Nephron (organoid): ENCODE data around the gene ULK3.

Experiments used
- H3K27ac Mint-ChIP-seq, 3 experiments: 2 replicates each; pipeline ENCODE4 v1.8.0; 2020; ENCODE audit warnings: mixed read lengths in 3 of 3, mild to moderate bottlenecking in 2 of 3, moderate library complexity in 1 of 3
- H3K27me3 Mint-ChIP-seq: 2 replicates; pipeline ENCODE4 v1.8.0; 2021; ENCODE audit warnings: low read depth, mild to moderate bottlenecking, moderate library complexity, mixed read lengths
- H3K36me3 Mint-ChIP-seq: 2 replicates; pipeline ENCODE4 v1.8.0; 2020; ENCODE audit warnings: low read depth, mixed read lengths
- H3K4me1 Mint-ChIP-seq: 2 replicates; pipeline ENCODE4 v1.8.0; 2020; ENCODE audit warnings: mixed read lengths
- H3K4me3 Mint-ChIP-seq, 3 experiments: 2 replicates each; pipeline ENCODE4 v1.8.0; 2020; ENCODE audit warnings: mild to moderate bottlenecking in 3 of 3, mixed read lengths in 3 of 3, moderate library complexity in 2 of 3
- H3K9me3 Mint-ChIP-seq: 2 replicates; pipeline ENCODE4 v1.8.0; 2020; ENCODE audit warnings: mixed read lengths
- TF ChIP-seq, protein P1 (sequence below), 3 experiments: fragments of 200-600 bp; sonication (generic); IDR thresholded peaks; one replicate each; pipeline ENCODE4 v1.5.0; 2021; ENCODE audit warnings: antibody characterized with exemption in 3 of 3; ENCODE audit not compliant: unreplicated experiment in 3 of 3

The ULK3 gene

DNA sequence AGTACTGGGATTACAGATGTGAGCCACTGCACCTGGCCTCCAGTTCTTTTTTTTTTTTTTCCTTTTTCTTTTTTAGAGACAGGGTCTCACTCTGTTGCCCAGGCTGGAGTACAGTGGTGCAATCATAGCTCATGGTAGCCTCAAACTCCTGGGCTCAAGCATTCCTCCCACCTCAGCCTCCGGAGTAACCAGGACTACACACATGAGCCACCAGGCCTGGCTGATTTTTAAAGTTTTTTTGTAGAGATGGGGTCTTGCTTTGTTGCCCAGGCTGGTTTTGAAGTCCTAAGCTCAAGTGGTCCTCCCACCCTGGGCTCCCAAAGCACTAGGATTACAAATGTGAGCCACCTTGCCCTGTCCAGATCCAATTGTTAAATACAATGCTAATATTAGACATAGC lies 13.6 kb upstream of the ULK3 start:
- Mint-ChIP-seq H3K36me3 (peaks cover 10% of the 10 kb centered on the region), H3K9me3 (no peaks in the 10 kb centered on the region), H3K4me1 (peaks cover 28% of the 10 kb centered on the region), H3K27me3 (no peaks in the 10 kb centered on the region), H3K27ac (peak overlapping the region in 1 of 3 experiments; percentile 65), H3K4me3 (no peak overlapping the region)
- TF ChIP-seq, protein P1, sequence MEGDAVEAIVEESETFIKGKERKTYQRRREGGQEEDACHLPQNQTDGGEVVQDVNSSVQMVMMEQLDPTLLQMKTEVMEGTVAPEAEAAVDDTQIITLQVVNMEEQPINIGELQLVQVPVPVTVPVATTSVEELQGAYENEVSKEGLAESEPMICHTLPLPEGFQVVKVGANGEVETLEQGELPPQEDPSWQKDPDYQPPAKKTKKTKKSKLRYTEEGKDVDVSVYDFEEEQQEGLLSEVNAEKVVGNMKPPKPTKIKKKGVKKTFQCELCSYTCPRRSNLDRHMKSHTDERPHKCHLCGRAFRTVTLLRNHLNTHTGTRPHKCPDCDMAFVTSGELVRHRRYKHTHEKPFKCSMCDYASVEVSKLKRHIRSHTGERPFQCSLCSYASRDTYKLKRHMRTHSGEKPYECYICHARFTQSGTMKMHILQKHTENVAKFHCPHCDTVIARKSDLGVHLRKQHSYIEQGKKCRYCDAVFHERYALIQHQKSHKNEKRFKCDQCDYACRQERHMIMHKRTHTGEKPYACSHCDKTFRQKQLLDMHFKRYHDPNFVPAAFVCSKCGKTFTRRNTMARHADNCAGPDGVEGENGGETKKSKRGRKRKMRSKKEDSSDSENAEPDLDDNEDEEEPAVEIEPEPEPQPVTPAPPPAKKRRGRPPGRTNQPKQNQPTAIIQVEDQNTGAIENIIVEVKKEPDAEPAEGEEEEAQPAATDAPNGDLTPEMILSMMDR (IDR thresholded peaks at IDR 0.05; ENCODE audit: unreplicated experiment in 3 of 3), result no peak

DNA sequence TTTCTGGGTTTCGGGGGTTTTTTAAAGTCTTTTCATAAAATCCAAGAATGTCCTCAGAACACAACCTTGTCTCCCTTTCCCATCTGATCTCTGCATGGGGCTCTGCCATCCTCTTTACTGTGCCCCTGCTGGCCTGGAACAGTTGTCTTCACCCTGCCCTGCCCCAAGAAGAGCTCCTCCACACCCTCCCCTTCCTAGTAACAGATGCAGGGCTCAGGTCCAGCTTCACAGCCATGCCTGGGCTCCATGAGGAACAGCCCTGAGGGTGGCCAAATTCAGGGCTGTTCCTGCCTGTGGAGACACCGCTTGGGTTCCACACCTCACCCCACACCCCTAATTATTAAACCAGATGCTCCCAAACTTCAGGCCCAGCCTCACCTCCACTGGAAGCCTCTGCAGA lies 12.9 kb upstream of the ULK3 start:
- H3K4me1 Mint-ChIP-seq, result peaks cover 28% of the 10 kb centered on the region
- TF ChIP-seq, protein P1 (IDR thresholded peaks at IDR 0.05; ENCODE audit: unreplicated experiment in 3 of 3), result no peak
- peak overlapping the region in 1 of 3 experiments; percentile 41 for H3K4me3 Mint-ChIP-seq
- H3K27ac Mint-ChIP-seq, result peak overlapping the region; percentile 35 to 82 (median 76)
- no peaks in the 10 kb centered on the region for H3K9me3 Mint-ChIP-seq
- H3K36me3 Mint-ChIP-seq, result peaks cover 14% of the 10 kb centered on the region
- no peaks in the 10 kb centered on the region for H3K27me3 Mint-ChIP-seq

DNA sequence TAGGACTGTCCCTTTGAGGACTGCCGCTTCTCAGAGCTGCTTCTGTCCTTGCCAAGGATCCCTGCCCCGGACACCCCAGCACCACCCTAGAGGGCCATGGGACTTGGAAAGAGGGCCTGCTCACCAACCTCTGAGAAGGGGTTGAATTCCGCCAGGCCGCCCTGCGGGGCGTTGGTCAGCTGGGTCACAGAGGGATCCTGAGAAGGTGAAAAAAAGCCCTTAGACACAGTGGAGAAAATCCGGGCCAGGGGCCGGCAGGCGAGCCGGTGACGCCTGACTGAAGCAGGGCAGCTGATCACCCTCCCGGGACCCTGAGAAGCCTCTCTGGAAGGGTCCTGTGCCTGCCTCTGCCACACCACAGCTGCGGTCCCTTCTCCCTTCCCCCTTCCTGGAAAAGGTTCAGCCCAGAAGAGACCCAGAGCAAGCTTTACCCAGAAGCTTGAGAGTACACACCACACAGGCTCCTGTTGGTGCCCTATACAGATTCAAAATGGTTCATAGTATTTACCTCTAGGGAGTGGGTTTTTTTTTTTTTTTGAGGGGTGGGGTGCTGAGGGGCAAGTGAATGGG lies 11.6 kb upstream of the ULK3 start:
- no peak overlapping the region for H3K27ac Mint-ChIP-seq
- TF ChIP-seq, protein P1 (IDR thresholded peaks at IDR 0.05; ENCODE audit: unreplicated experiment in 3 of 3), result no peak
- H3K27me3 Mint-ChIP-seq, result no peaks in the 10 kb centered on the region
- no peak overlapping the region for H3K4me3 Mint-ChIP-seq
- H3K4me1 Mint-ChIP-seq, result peaks cover 28% of the 10 kb centered on the region
- peaks cover 17% of the 10 kb centered on the region for H3K36me3 Mint-ChIP-seq
- H3K9me3 Mint-ChIP-seq, result no peaks in the 10 kb centered on the region

DNA sequence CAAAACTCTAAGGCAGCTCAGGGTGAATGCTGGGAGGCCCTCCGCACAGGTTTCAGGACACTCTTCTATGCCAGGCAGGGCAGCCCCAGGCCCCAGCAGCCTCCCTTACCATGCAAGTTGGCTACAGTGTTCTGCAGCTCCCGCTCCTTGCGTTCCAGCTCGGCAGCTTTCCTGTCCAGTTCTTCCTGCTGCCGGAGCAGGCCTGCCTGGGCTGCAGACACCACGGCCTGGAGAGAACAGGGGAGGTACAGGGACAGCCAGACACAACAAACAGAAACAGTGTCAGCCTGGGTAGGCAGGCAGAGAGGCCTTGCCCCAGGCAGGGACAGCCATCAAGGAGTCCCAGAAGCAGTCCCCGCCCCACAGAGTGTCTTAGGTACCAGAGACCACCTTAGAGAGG lies 9.0 kb upstream of the ULK3 start:
- Mint-ChIP-seq H3K27me3 (no peaks in the 10 kb centered on the region), H3K4me1 (peaks cover 12% of the 10 kb centered on the region), H3K4me3 (no peak overlapping the region), H3K9me3 (no peaks in the 10 kb centered on the region), H3K27ac (no peak overlapping the region), H3K36me3 (peaks cover 37% of the 10 kb centered on the region)
- TF ChIP-seq, protein P1 (IDR thresholded peaks at IDR 0.05; ENCODE audit: unreplicated experiment in 3 of 3), result no peak

DNA sequence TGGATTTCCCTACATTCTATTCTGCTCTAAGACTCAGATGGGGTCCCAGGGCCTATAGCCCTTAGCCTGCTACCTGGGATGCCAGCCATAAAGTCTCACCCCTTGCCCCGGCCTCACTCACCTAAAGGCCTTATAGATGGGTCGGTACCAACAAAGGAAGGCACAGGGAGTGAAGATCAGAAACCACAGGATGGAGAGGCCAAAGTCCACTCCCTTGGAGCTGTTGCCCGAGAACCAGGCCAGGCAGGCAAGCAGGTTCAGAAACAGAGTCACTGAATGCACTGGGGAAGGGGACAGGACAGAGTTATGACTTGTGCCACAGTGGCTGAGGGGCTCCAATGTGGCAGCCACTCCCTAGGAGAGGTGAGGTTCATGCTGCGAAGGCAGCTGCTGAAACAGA lies 7.4 kb upstream of the ULK3 start:
- Mint-ChIP-seq H3K9me3 (no peaks in the 10 kb centered on the region), H3K4me3 (no peak overlapping the region), H3K4me1 (peaks cover 4% of the 10 kb centered on the region), H3K27me3 (no peaks in the 10 kb centered on the region), H3K27ac (no peak overlapping the region), H3K36me3 (peaks cover 37% of the 10 kb centered on the region)
- TF ChIP-seq, protein P1 (IDR thresholded peaks at IDR 0.05; ENCODE audit: unreplicated experiment in 3 of 3), result no peak

DNA sequence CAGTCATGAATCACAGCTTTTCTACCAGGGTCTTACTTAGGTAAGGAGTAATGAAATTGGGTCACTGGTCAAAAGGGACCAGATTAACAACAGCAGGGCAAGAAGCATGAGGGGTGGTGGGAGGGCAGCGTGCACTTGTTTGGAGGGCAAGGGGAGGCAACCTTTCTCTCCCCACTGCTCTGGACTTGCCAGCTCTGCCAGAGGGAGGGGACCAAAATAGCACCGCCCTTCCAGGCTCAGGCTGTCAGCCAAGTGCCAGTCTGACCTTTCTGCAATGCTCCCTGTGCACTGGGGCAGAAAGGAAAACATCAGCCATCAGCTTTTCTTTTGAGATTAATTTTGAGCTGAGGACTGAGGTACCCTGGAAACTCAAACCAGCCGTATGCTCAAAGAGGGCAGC lies 4.5 kb upstream of the ULK3 start:
- no peaks in the 10 kb centered on the region for H3K9me3 Mint-ChIP-seq
- peaks cover 37% of the 10 kb centered on the region for H3K36me3 Mint-ChIP-seq
- peaks cover 20% of the 10 kb centered on the region for H3K4me1 Mint-ChIP-seq
- H3K27ac Mint-ChIP-seq, result peak overlapping the region; percentile 31 to 80 (median 53)
- H3K27me3 Mint-ChIP-seq, result no peaks in the 10 kb centered on the region
- no peak overlapping the region for H3K4me3 Mint-ChIP-seq
- TF ChIP-seq, protein P1 (IDR thresholded peaks at IDR 0.05; ENCODE audit: unreplicated experiment in 3 of 3), result no peak
